HepG2 (cell line): ENCODE data around the gene GRID1. TPM values are rescaled to one million over a fixed set of nuclear protein-coding genes. Genes with fewer than 3 reads are reported as not detected.

Experiments used
- ATAC-seq: fragments of 200-7000 bp; cut with Tn5 transposase; 3 replicates; pipeline ENCODE4 v1.9.1; 2020; ENCODE audit warnings: mild to moderate bottlenecking, moderate library complexity
- BruUV-seq: library from RNA; stranded (reverse); fragments of 400-500 nt; replicated peaks from 2 replicates; lab custom pipeline; 2021; lab: Mats Ljungman, UMichigan
- CTCF ChIA-PET: fragments of 300-600 bp; formaldehyde crosslinking; extraction: SDS; loops from one replicate; lab custom pipeline; 2021; ENCODE audit warnings: low total read pairs, inconsistent platforms, low intra/inter-chr PET ratio; lab: Yijun Ruan, JAX
- POLR2A ChIA-PET: fragments of 350-600 bp; sonication (Branson Sonifier 250); formaldehyde crosslinking; loops from one replicate; lab custom pipeline; 2020; ENCODE audit warnings: antibody characterized with exemption, inconsistent platforms; lab: Yijun Ruan, JAX
- DNase-seq: peaks from one replicate; pipeline ENCODE4 v3.0.0-alpha.2; 2015; ENCODE audit warnings: low spot score
- FAIRE-seq: peaks from 3 replicates; lab custom pipeline; 2011; peaks lifted over from hg19 to GRCh38; lab: Jason Lieb, UNC
- H2AFZ ChIP-seq: one replicate; pipeline ENCODE4 v1.6.1; 2011; ENCODE audit warnings: low read length, inconsistent platforms
- H3K27ac ChIP-seq: fragments of 300-600 bp; 3 replicates; pipeline ENCODE4 v1.8.0; 2011; ENCODE audit warnings: mixed run types, mild to moderate bottlenecking, mixed read lengths, low read length, inconsistent platforms; ENCODE audit not compliant: insufficient read depth; ENCODE audit errors: extremely low read length
- H3K27me3 ChIP-seq, 2 experiments: fragments of 200-600 bp in 1 of 2; 2 replicates in 1 of 2; 3 replicates in 1 of 2; pipeline versions ENCODE4 v1.6.0 to v1.8.0; 2011; ENCODE audit warnings: low read length in 2 of 2, mild to moderate bottlenecking in 2 of 2, moderate library complexity in 2 of 2, inconsistent platforms in 1 of 2; ENCODE audit not compliant: insufficient read depth in 2 of 2, control insufficient read depth in 1 of 2
- H3K36me3 ChIP-seq, 2 experiments: fragments of 200-600 bp in 1 of 2; replicated peaks in 1 of 2; 2 replicates in 1 of 2; 3 replicates in 1 of 2; pipeline versions ENCODE4 v1.5.1 to v1.8.0; 2011; ENCODE audit warnings: low read length in 2 of 2, inconsistent platforms in 1 of 2; ENCODE audit not compliant: insufficient read depth in 2 of 2, control insufficient read depth in 1 of 2
- H3K4me1 ChIP-seq: 2 replicates; pipeline ENCODE4 v1.5.1; 2012; ENCODE audit warnings: low read length, inconsistent platforms; ENCODE audit not compliant: insufficient read depth
- H3K4me2 ChIP-seq: 2 replicates; pipeline ENCODE4 v1.6.0; 2011; ENCODE audit warnings: low read depth, low read length, inconsistent platforms
- H3K4me3 ChIP-seq, 3 experiments: fragments of 200-600 bp in 1 of 3; sonication (generic), shearing (Covaris generic) in 1 of 3; replicated peaks in 1 of 3; 2 replicates each; pipeline ENCODE4 v1.5.1; 2011 to 2016; ENCODE audit warnings: low read length in 3 of 3, inconsistent platforms in 2 of 3, low read depth in 2 of 3, mild to moderate bottlenecking in 2 of 3, control low read depth in 1 of 3, mixed read lengths in 1 of 3; ENCODE audit not compliant: insufficient read depth in 1 of 3
- H3K79me2 ChIP-seq: one replicate; pipeline ENCODE4 v1.6.1; 2011; ENCODE audit warnings: low read length, inconsistent platforms; ENCODE audit not compliant: insufficient read depth
- H3K9ac ChIP-seq: 2 replicates; pipeline ENCODE4 v1.6.0; 2011; ENCODE audit warnings: mild to moderate bottlenecking, low read depth, low read length, inconsistent platforms; ENCODE audit not compliant: insufficient read depth
- H3K9me3 ChIP-seq: 2 replicates; pipeline ENCODE4 v1.5.1; 2012; ENCODE audit warnings: mild to moderate bottlenecking, low read length
- H4K20me1 ChIP-seq: 2 replicates; pipeline ENCODE4 v1.6.0; 2011; ENCODE audit warnings: inconsistent platforms, mild to moderate bottlenecking, low read length, moderate library complexity; ENCODE audit not compliant: insufficient read depth
- FOXK1 ChIP-seq: sonication (generic); formaldehyde crosslinking; IDR thresholded peaks from 2 replicates; pipeline ENCODE4 v1.4.0; 2020; ENCODE audit warnings: low read depth, missing genetic modification reagents, borderline replicate concordance
- GPN1 ChIP-seq: sonication (generic); formaldehyde crosslinking; IDR thresholded peaks from 2 replicates; pipeline ENCODE4 v1.5.1; 2020; ENCODE audit warnings: missing genetic modification reagents, borderline replicate concordance
- HNRNPH1 ChIP-seq: fragments of 200-400 bp; formaldehyde crosslinking; optimal IDR thresholded peaks from 2 replicates; pipeline ENCODE3; 2017; ENCODE audit warnings: mild to moderate bottlenecking, low read depth, low read length
- HNRNPK ChIP-seq: fragments of 200-400 bp; formaldehyde crosslinking; IDR thresholded peaks from 2 replicates; pipeline ENCODE4 v1.6.1; 2018; ENCODE audit warnings: low read length, low read depth, moderate library complexity, mild to moderate bottlenecking; ENCODE audit not compliant: poor library complexity, severe bottlenecking
- MAFG ChIP-seq: sonication (generic); formaldehyde crosslinking; IDR thresholded peaks from 2 replicates; pipeline ENCODE4 v1.5.1; 2020; ENCODE audit warnings: mild to moderate bottlenecking, missing genetic modification reagents
- MEF2D ChIP-seq: sonication (generic); formaldehyde crosslinking; IDR thresholded peaks from 2 replicates; pipeline ENCODE4 v1.5.1; 2020; ENCODE audit warnings: mild to moderate bottlenecking, missing genetic modification reagents
- MLLT10 ChIP-seq: sonication (generic); formaldehyde crosslinking; IDR thresholded peaks from 2 replicates; pipeline ENCODE4 v1.4.0; 2020; ENCODE audit warnings: missing genetic modification reagents
- NPAS2 ChIP-seq: sonication (generic); formaldehyde crosslinking; IDR thresholded peaks from 2 replicates; pipeline ENCODE4 v1.8.0; 2022; ENCODE audit warnings: mild to moderate bottlenecking, missing genetic modification reagents, borderline replicate concordance
- SNRNP70 ChIP-seq: fragments of 200-400 bp; formaldehyde crosslinking; IDR thresholded peaks from 2 replicates; pipeline ENCODE4 v1.6.1; 2017; ENCODE audit warnings: mild to moderate bottlenecking, low read depth, low read length, moderate library complexity
- SP2 ChIP-seq: sonication (generic); formaldehyde crosslinking; IDR thresholded peaks from 2 replicates; pipeline ENCODE4 v1.5.1; 2020; ENCODE audit warnings: mild to moderate bottlenecking, missing genetic modification reagents
- TARDBP ChIP-seq: sonication (generic); formaldehyde crosslinking; IDR thresholded peaks from 2 replicates; pipeline ENCODE4 v1.8.0; 2022; ENCODE audit warnings: mild to moderate bottlenecking, missing genetic modification reagents
- ZBTB7B ChIP-seq: sonication (generic); formaldehyde crosslinking; IDR thresholded peaks from 2 replicates; pipeline ENCODE4 v1.4.0; 2020; ENCODE audit warnings: missing genetic modification reagents
- ZFP36L2 ChIP-seq: sonication (generic); formaldehyde crosslinking; IDR thresholded peaks from 2 replicates; pipeline ENCODE4 v1.4.0; 2020; ENCODE audit warnings: missing genetic modification reagents
- ZFP37 ChIP-seq: sonication (generic); formaldehyde crosslinking; IDR thresholded peaks from 2 replicates; pipeline ENCODE4 v1.4.0; 2020; ENCODE audit warnings: missing genetic modification reagents, borderline replicate concordance
- ZNF546 ChIP-seq: sonication (generic); formaldehyde crosslinking; conservative IDR thresholded peaks from 2 replicates; pipeline ENCODE4 v1.8.1; 2023; ENCODE audit warnings: mild to moderate bottlenecking, missing genetic modification reagents
- ZNF577 ChIP-seq: sonication (generic); formaldehyde crosslinking; IDR thresholded peaks from 2 replicates; pipeline ENCODE4 v1.4.0; 2020; ENCODE audit warnings: mild to moderate bottlenecking, low read depth, missing genetic modification reagents, borderline replicate concordance
- ZNF83 ChIP-seq: sonication (generic); formaldehyde crosslinking; IDR thresholded peaks from 2 replicates; pipeline ENCODE4 v1.4.0; 2020; ENCODE audit warnings: missing genetic modification reagents, mild to moderate bottlenecking, borderline replicate concordance
- WGBS: methylation state at CpG from one replicate; pipeline ENCODE4 v1.1.6; 2017; ENCODE audit warnings: low lambda C conversion rate; 5-methylcytosine and 5-hydroxymethylcytosine counted together
- in situ Hi-C: cut with HindIII; loops from 2 replicates; pipeline ENCODE4 v1.10.0; 2017; ENCODE audit warnings: low pct_unique_long_range_greater_than_20kb; ENCODE audit not compliant: extremely low pct_ligation_motif_present
- intact Hi-C: fragments of 100-400 bp; cut with micrococcal nuclease; formaldehyde crosslinking; loops from one replicate; pipeline ENCODE4 v1.10.0; 2022; ENCODE audit not compliant: unreplicated experiment
- polyA plus RNA-seq, 8 experiments: library from polyadenylated mRNA; depleted of rRNA in 3 of 8; stranded (reverse) in 7 of 8; unstranded in 1 of 8; fragments of >200 nt; fragmentation: Illumina TruSeq in 4 of 8; extraction: Trizol in 4 of 8; gene quantifications; 2 replicates each; pipeline versions ENCODE4 v1.2.1 to v1.2.3, GENCODE V29; 2011 to 2016; ENCODE audit warnings: low read depth in 4 of 8, missing spikeins in 1 of 8, mixed read lengths in 1 of 8; ENCODE audit not compliant: insufficient read depth in 1 of 8
- total RNA-seq, 5 experiments: library from RNA; depleted of rRNA; stranded (reverse); fragments of >200 nt; fragmentation: Illumina TruSeq; extraction: Trizol; gene quantifications; 2 replicates each; pipeline ENCODE4 v1.2.3, GENCODE V29; 2016; ENCODE audit warnings: low read depth in 1 of 5
- TF ChIP-seq, protein P1 (sequence below): sonication (generic); formaldehyde crosslinking; IDR thresholded peaks from 2 replicates; pipeline ENCODE4 v1.8.1; 2023; ENCODE audit warnings: mild to moderate bottlenecking, missing genetic modification reagents, borderline replicate concordance

Gene GRID1
- total and polyA plus RNA-seq, 2 of the 13 experiments (the other 11 are each of a cell fraction or from before 2014, with no cell fraction given), result 0.05 TPM; not detected in 1

DNA sequence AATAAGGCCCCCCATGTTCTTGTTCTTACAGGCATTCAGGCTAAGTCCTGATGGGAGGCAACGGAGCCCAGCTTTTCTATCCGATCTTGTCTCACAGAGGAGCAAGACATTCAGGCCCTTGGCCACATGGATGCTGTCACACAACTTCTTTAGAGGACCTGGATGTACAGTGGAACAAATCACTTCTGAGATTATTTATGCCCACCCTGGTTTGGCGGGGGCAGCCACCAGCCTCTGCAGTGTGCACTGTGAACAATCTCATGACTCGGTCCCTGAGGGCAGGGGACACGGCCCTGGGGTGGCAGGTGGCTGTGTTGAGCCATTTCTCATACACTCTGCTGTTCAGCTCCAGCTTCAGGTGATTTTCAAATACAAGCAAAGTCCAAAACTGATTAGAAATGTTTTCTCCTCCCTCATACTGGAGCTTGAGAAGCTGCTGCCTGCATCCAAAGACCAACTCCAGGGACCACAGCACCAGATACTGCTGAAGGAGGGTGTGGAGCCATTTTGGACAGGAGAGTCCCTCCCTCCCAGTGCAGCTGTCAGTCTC, 441.3 kb downstream of the GRID1 start:
- H3K9me3 ChIP-seq, result no peaks in the 10 kb centered on the region
- CTCF ChIA-PET, result no interaction called here
- TF ChIP-seq NPAS2 (CRISPR knock-in tag), result no peak
- no peak for TF ChIP-seq ZNF83
- no peak for TF ChIP-seq ZFP37 (CRISPR knock-in tag)
- no peak for TF ChIP-seq TARDBP (CRISPR knock-in tag)
- TF ChIP-seq, protein P1, sequence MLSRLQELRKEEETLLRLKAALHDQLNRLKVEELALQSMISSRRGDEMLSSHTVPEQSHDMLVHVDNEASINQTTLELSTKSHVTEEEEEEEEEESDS, result no peak
- no peak for TF ChIP-seq HNRNPK
- TF ChIP-seq HNRNPH1, result no peak
- TF ChIP-seq GPN1 (CRISPR knock-in tag), result no peak
- TF ChIP-seq ZFP36L2 (CRISPR knock-in tag), result no peak
- TF ChIP-seq FOXK1, result no peak
- no peak for TF ChIP-seq ZNF546 (CRISPR knock-in tag)
- TF ChIP-seq ZBTB7B (CRISPR knock-in tag), result no peak
- TF ChIP-seq ZNF577 (CRISPR knock-in tag), result no peak
- no peak for TF ChIP-seq MAFG
- no peak for TF ChIP-seq SNRNP70
- no peak for TF ChIP-seq MEF2D (CRISPR knock-in tag)
- TF ChIP-seq MLLT10 (CRISPR knock-in tag), result no peak
- no peak for TF ChIP-seq SP2 (CRISPR knock-in tag)
- TF ChIP-seq, all 625 proteins: peak for 0
- Histone ChIP-seq H3K4me3 (no peak overlapping the region), H3K4me2 (no peak overlapping the region), H3K27me3 (peaks cover 0 to 6% of the 10 kb centered on the region in 2 experiments; a peak in 1 of 5 replicates), H2AFZ (no peak overlapping the region), H3K27ac (no peak overlapping the region), H3K79me2 (no peaks in the 10 kb centered on the region), H4K20me1 (no peaks in the 10 kb centered on the region), H3K9ac (no peak overlapping the region), H3K4me1 (no peaks in the 10 kb centered on the region), H3K36me3 (no peaks in the 10 kb centered on the region)
- POLR2A ChIA-PET, result no interaction called here
- DNase-seq, result no peak
- no TSS peak for BruUV-seq
- ATAC-seq, result no peak
- FAIRE-seq, result no peak
- in situ Hi-C loops (no loop called here), intact Hi-C loops (no loop called here)
- WGBS, result 22% methylated on average over 5 of the region's 5 CpGs
